HG02840 (cell line): ENCODE data around the gene SMAP1.

Experiments used
- ATAC-seq: cut with Tn5 transposase; IDR thresholded peaks from one replicate; pipeline ENCODE4 v1.9.1; 2021; ENCODE audit warnings: mild to moderate bottlenecking, moderate library complexity, moderate number of reproducible peaks; ENCODE audit not compliant: unreplicated experiment, low FRiP score

Gene SMAP1

DNA sequence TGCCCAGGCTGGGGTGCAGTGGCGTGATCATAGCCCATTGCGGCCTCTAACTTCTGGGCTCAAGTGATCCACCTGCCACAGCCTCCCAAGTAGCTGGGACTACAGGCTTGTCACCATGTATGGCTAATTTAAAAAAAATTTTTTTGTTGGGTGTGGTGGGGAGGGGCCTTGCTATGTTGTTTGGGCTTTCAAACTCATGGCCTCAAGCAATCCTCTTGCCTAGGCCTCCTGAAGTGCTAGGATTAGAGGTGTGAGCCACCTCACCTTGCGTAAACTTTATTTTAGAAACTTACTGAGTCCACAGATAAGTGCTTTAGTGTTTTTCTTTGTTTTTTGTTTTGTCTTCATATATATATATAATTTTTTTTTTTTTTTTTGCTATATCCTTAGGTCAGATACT, 9.1 kb downstream of the SMAP1 start:
- ATAC-seq = no peak

DNA sequence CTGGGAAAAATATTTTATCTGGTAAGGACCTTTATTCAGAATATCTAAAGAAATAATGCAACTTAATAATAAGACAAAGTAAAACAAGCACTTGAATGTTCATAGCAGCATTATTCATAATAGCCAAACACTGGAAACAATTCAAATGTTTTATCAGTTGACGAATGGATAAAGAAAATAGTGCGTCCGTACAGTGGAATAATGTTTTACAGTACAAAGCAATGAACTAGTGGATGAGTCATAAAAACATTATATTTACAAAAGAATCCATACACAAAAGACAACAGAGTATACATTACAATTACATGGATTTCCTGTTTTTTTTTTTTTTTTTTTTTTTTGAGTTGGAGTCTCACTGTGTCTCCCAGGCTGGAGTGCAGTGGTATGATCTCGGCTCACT, 12.7 kb downstream of the SMAP1 start:
- no peak for ATAC-seq

DNA sequence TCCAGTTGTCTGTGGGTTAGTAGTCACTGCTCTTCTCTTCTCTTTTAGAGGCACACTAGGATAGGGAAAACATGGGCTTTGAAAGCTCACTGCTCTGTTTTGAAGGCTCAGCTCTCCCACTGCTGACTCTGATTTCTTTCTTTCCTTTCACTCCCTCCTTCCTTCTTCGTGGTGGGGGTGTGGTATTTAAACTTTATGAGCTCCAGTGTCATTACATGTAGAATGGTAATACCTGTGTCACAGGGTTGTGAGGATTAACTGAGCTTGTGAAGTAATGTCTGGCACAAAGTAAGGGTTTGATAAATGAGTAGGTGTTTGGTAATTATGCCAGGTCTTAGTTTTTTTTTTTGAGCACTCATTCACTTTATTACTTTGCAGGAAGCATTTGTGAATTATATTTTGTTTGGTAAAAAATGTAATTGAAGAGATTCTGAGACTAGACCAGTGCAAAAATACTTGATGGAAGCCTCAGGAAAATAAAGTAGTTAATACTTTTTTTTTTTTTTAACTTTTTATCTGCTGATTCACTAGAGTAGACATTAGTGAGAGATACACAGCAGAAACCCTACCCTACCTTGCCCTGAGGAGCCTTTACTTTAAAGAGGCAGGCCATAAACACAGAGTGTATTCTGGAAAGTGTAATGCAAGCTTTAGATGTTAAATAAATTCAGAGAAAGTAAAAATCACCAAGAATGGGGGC, 17.3 kb downstream of the SMAP1 start:
- ATAC-seq = no peak

DNA sequence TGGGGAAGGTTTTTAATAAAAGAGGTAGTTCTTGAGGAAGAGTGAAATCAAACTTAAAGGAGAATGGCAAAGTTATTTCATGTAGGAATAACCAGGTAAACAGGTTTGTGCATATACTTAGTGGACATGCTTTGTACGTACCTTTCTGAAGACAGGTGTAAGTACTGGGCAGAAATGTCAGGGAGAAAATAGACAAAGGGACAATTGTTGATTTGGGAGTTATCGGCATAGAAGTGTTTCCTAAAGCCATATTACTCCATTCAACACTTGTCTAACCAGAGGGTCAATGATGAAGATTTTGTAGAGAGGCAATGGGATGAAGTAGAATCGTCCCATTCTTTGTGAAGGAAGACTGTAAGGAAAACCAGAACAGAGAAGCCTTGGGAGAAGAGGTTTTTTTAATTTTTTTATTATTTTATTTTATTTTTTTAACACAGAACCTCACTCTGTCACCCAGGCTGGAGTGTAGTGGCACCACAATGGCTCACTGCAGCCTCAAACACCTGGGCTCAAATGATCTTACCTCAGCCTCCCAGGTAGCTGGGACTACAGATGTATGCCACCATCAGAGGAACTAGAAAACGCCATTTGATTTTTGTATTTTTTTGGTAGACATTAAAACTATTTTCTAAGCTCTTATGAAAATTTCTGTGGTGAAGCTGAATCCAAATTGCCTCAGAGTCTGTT, 18.0 kb downstream of the SMAP1 start:
- no peak for ATAC-seq

DNA sequence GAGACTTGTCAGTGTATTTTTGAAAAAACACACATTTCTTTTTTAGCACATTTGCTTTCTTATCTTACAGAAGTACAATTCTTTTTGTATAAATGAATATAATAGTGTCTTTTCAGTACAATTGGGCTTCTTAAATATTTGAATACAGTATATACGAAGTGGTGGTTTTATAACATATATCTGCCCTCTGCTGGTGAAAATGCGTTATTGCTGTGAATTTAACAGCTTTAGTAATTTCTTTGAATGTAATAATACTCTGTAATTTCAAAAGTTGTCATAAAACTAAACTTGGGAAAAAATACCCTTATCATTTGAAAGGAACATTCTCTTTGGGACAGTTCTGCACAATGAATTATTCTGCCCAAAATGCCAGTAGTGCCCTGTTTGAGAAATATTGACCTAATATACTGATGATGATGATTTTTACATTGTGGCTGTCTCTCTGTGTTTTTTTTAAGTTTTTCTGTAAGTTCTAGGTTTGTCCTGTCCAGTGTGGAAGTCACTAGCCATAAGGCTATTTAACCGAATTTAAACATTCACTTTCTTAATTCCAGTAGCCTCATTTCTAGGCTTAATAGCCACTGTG, 19.0 kb downstream of the SMAP1 start:
- no peak for ATAC-seq

DNA sequence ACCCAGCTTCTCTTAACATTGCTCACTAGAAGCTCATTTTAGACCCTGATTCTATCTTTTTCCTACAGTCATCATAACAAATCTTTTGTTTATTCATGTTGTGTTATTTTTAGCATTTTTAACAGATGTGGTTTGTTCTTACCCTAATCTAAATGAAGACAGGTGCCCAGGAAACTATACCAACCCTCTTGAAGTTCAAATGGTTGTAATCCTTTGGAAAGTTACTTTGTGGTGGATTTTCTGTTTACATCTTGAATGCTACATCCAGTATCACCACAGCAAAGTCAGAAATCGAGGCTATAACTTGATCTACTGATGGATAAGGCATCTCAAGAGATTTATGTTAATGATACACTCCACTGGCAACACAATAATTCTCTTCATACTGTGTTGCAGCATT, 26.2 kb downstream of the SMAP1 start:
- no peak for ATAC-seq

DNA sequence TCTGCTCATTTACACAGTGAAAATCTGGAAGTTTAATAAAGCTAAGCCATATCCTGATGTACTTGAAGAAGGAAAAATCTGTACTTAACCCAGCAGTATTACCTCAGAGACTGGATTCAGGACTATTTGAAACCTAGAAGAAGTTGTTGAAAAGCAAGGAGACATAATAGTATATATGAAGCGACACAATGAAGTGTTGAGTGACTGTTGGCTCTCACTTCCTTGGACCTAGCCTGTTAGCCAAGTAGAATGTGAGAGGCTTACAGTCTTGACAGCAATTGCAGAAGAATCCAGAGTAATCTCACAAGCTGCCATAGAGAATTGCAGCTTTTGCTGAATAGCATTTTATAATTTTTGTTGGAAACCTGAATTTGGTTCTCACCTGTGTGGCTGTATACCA, 26.7 kb downstream of the SMAP1 start:
- ATAC-seq = no peak

DNA sequence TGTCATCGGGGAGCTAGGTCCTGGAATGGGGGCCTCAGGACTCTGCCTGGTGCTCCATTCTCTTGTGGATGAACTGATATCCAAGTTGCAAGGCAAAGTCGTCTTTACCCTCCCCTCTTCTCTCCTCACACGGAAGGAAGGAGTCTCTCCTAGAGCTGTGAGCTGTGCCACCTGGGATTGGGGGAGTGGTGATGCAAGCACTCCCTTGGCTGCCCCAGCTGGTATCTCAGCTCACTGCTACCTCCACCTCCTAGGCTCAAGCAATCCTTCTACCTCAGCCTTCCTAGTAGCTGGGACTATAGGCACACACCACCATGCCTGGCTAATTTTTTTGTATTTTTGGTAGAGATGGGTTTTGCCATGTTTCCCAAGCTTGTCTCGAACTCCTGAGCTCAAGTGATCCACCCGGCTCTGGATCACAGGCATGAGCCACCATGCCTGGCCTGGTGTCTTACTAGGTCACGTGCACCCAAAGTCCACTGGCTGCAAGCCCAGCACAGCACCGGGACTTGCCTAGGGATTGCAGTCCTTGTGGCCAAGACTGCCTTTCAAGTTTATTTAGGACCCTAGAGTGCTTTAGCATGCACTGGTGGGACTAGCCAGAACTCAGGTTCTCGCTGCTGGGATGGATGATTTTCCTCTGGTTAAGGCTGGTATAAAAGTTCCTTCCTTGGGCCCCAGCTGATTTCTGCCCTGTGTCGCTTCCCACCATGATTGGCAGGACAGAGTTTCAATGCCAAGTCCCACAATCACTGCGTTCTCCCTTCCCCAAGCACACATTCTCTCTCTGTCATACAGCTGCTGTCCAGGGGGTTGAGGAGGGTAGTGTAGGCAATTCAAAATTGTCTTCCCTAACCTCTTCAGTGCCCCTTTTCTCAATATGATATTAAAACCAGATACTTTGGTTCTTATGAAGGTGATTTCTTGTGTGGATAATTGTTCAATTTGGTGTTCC, 33.5 kb downstream of the SMAP1 start:
- ATAC-seq = no peak

DNA sequence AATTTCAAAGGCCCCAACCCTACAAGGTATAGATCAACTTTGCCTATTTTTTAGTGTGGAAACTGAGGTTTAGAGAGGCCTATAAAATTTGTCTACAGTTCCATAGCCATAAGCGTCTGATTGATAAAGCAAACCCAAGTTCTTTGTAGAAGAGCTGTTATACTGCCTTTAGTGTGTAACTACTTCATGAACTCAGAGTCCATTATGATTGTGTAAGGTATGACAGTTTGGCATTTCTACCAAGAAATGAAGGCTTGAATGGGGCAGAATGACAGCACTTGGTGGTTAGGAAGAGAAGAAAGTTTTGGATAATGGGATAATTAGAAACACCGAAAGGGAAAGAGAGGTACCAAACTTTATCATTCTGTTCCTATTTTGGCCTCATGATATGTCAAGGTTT, 38.1 kb downstream of the SMAP1 start:
- no peak for ATAC-seq

DNA sequence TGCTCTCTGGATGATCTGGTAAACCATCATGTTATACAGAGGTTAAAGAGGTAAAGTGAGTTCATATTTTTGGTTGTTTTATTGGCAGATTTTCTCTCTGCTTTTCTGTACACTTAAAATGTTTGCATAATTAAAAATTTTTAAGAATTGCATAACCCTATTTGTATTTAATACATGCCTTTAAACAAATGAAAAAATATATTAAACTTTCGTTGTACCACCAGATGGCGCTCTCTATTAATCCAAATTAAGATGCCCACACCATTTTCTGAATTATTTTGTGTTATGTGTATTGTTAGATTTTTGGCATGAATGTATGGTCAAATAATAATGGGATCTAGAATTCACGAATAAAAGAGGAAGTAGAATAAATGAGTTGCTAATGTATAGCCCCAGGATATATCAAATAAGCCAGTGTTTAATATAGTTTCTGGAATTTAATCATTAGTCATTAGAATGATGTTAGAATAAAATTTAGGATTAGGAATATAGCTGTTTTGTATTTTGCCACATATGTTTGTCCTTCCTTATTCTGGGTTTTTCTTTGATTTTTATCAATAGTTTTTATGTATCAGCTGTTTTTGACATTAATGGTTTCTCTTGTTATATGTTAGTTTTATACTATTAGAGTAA, 38.9 kb downstream of the SMAP1 start:
- ATAC-seq = no peak

DNA sequence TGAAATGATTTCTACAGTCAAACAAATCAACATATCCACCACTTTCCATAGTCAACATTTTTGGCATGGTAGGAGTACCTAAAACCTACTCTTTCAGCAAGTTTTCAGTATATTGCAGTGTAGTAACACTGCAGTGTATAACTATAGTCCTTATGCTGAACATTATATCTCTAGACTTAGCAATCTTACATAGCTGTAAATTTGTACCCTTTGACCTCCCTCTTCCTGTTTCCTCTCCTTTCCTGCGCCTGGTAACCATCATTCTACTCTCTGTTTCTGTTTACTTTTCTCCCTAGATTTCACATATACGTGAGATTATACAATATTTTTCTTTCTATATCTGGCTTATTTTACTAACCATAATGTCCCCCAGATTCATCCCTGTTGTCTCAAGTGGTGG, 40.2 kb downstream of the SMAP1 start:
- ATAC-seq = no peak

DNA sequence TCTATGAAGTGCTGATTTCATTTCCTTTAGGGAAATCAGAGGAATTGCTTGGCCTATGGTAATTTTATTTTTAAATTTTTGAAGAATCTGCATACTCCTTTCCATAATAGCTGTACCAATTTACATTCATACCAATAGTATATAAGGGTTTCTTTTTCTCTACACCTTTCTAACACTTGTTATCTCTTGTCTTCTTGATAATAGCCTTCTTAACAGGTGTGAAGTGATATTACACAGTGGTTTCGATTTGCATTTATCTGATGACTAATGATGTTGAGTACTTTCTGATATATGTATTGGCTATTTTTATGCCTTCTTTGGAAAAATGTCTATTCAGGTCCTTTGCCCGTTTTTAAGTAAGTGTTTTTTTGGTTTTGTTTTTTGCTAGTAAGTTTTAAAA, 40.8 kb downstream of the SMAP1 start:
- no peak for ATAC-seq

DNA sequence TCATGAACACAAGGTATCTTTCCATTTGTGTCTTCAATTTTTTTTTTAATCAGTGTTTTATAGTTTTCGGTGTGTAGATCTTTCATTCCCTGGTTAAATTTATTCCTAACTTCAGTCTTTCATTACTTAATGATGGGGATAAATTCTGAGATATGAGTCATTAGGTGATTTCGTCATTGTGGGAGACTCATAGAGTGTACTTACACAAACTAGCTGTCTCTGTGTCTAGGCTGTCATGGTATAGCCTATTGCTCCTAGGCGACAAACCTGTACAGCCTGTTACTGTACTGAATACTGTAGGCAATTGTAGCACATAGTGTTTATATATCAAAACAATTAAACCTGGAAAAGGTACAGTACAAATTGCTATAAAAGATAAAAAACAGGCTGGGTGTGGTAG, 42.1 kb downstream of the SMAP1 start:
- no peak for ATAC-seq

DNA sequence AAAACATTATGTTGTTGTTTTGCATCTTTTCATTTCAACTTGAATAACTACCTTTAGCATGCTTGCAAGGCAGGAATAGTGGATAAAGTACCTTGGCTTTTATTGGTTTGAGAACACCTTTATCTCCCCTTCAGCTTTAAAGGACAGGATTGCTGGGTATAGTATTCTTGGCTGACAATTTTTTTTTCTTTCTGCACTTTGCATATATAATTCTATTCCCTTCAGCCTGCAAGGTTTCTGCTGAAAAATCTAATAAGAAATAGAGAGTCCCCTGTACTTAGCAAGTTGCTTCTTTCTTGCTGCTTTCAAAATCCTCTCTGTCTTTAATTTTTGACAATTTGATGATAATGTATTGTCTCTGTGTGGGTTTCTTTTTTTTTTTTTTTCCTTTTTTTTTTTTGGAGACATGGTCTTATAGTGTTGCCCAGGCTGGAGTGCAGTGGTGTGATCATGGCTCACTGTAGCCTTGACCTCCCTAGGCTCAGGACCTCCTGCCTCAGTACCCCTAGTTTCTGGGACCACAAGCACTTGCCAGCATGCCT, 47.1 kb downstream of the SMAP1 start:
- ATAC-seq = no peak

DNA sequence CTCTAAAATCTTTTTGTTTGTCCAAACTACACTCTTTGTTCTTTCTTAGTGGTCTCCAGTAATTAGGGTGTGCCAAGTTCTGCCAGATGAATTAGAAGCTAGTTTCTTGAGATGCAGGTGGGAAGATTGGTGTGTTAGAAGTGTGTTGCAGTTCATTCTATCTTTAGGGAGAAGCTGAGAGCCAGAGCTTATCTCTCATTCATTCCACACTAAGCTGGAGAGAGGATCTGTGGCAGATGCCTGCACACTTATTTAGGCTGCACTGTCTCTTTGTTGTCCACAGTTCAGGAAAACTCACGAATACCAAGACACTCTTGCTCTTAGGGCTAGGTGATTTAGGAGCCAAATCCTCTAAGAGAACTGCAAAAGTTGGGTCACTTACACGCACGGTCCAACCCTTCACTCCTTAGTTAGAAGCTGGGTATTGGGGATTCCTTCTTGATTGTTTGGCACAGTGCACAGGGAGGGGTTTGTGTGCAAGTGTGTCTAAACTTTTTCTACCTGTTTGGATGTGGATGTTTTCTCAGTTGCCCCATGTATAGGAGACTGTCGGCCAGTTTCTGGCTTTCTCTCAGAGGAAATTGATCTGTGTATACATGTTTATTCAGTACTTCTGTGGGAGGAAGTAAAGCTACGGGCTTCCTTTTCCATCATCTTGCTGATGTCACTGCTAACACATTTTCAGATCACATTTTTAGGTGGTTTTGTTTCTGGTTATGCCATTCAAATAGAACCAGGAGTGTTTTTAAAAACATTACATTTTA, 49.5 kb downstream of the SMAP1 start:
- no peak for ATAC-seq

DNA sequence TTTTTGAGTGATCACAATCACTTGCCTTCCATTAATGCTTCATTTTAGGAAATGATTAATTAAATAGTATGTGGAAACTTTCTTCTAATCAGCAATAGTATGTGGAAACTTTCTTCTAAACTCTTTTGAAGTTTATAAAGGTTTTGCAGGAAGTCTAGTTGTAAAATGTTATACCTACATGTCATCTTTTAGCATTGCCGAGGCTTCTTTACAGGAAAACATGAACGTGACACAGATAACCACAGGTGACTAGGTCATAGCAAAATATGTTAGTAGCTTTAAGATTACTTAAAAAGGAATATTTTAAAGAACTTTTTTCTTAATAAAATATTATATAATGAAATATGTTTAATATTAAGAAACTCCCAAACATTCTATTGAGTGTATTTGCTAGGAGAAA, 56.8 kb downstream of the SMAP1 start:
- no peak for ATAC-seq

DNA sequence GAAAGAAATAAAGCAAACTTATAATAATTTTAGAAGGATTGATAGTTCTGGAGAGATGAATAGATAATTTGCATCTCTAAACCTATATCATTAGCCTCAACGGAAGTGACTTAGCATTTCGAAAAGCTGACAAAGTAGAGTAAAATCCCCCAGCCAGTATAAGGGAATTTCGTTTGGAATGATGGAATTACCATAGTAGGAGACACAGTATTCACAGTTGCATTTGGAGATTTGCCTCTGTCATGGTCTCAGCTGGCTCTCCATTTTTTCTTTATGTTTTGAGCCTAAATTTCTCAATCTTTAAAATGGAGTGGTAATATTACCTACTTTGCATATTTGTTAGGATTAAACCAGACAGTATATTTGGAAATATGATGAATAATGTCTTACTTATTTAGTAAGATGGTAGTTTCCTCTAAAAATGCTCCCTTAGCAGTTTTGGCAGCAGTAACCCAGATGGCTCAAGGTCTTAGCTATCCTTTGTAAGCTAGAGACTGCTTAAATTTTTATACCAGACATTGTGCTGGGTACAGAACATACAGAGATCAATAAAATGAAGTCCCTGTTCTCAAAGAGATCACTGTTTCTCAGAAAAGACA, 58.2 kb downstream of the SMAP1 start:
- no peak for ATAC-seq

DNA sequence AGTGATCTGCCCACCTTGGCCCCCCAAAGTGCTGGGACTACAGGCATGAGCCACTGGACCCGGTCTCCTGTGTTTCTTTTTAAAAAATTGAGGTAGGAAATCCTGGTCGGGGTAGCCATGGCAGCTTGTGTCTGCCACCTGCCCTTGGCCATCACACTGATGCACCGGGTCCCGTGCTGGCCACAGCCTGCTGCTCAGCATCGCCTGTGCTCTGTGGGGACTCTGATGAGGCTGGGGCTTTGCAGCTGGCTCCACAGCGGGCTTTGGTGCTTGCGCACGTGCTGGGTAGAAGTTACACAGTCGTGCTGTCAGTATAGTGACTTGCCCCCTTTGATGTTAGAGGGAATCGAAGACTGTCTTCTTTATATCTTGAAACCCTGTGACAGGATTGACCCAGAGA, 66.7 kb downstream of the SMAP1 start:
- ATAC-seq = no peak

DNA sequence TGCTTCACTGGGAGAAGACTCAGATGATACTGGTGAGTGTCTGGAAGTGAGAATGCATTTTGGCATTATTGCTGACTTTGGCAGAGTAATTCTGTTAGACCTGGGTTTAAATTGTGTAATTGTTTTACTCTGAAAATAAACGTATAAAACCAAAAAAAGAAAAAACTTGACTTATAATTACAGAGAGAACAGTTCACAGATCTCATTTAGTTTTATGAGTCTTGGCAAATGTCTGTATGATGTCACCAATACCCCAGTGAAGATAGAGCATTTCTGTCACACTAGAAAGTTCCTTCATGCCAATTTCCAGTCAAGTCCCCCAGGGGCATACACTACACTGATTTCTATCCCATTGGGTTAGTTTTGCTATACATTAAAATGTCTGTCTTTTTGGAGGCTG, 67.3 kb downstream of the SMAP1 start:
- no peak for ATAC-seq
